Prostate gland (tissue), 2 donors: ENCODE results near the gene LMOD2.

Experiments
- POLR2A ChIP-seq: fragments of 450-650 bp; IDR thresholded peaks from one replicate; pipeline ENCODE4 v1.6.1; 2016; ENCODE audit warnings: antibody characterized with exemption, mild to moderate bottlenecking
- POLR2AphosphoS5 ChIP-seq: sonication (generic); formaldehyde crosslinking; IDR thresholded peaks from one replicate; pipeline ENCODE4 v1.6.1; 2017; ENCODE audit warnings: antibody characterized with exemption
- TF ChIP-seq, protein P1 (sequence below), 4 experiments: fragments of 200-600 bp in 2 of 4; fragments of 450-650 bp in 2 of 4; sonication (generic) in 2 of 4; IDR thresholded peaks; 1 replicate in 3 of 4; 2 replicates in 1 of 4; pipeline ENCODE4 v1.5.1; 2016 to 2019; ENCODE audit warnings: antibody characterized with exemption in 4 of 4, mild to moderate bottlenecking in 2 of 4, moderate library complexity in 2 of 4

DNA sequence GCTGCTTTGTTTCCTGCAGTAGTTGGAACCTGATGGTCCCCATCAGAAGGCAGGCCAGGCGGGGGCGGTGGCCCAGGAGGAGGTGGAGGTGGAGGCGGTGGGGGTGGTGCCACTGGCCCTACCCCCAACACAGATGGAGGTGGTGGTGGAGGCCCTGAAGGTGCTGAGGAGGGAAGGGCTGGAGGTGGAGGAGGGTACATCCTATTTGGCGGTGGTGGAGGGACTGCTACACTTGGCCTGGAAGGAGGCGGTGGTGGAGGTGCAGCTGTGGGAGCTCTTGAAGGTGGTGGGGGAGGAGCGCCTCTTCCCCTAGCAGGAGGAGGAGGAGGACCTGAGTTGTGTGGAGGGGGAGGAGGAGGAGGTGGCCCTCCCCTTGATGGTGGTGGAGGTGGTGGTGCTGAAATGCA lies 36.8 kb downstream of the LMOD2 start:
- TF ChIP-seq POLR2A: no peak
- TF ChIP-seq, protein P1, sequence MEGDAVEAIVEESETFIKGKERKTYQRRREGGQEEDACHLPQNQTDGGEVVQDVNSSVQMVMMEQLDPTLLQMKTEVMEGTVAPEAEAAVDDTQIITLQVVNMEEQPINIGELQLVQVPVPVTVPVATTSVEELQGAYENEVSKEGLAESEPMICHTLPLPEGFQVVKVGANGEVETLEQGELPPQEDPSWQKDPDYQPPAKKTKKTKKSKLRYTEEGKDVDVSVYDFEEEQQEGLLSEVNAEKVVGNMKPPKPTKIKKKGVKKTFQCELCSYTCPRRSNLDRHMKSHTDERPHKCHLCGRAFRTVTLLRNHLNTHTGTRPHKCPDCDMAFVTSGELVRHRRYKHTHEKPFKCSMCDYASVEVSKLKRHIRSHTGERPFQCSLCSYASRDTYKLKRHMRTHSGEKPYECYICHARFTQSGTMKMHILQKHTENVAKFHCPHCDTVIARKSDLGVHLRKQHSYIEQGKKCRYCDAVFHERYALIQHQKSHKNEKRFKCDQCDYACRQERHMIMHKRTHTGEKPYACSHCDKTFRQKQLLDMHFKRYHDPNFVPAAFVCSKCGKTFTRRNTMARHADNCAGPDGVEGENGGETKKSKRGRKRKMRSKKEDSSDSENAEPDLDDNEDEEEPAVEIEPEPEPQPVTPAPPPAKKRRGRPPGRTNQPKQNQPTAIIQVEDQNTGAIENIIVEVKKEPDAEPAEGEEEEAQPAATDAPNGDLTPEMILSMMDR (IDR thresholded peaks at IDR 0.05): no peak
- TF ChIP-seq POLR2AphosphoS5: no peak
